GM12875 (cell line): Measurements from ENCODE around the gene EXOC6B.
"Not testable (repeated sequence)": the region's sequence is repeated elsewhere in the genome, so short reads cannot be mapped to it uniquely, and the experiment has no call there.

Experiments used
- H3K4me3 ChIP-seq: one replicate; pipeline ENCODE4 v1.5.1; 2011; ENCODE audit warnings: low read depth, low read length, control low read depth
- CTCF ChIP-seq: IDR thresholded peaks from 2 replicates; pipeline ENCODE4 v1.5.1; 2011; ENCODE audit warnings: low read depth, mild to moderate bottlenecking, control low read depth, inconsistent platforms, low read length, moderate library complexity, borderline replicate concordance; ENCODE audit not compliant: insufficient read depth

Gene EXOC6B

GRCh38 chr2:72513011-72513410, 312.8 kb downstream of the EXOC6B start:
- TF ChIP-seq CTCF: no peak
- no peak overlapping the region for H3K4me3 ChIP-seq

- H3K4me3 ChIP-seq: no peak overlapping the region
- no peak for TF ChIP-seq CTCF
These were observed 313.5 kb downstream of the EXOC6B start for GRCh38 chr2:72512376-72512775.

- H3K4me3 ChIP-seq: no peak overlapping the region
- TF ChIP-seq CTCF: no peak
These were observed 313.9 kb downstream of the EXOC6B start for GRCh38 chr2:72511906-72512305.

- TF ChIP-seq CTCF: no peak
These were observed 328.1 kb downstream of the EXOC6B start for GRCh38 chr2:72497763-72498162.

GRCh38 chr2:72496479-72496878, 329.4 kb downstream of the EXOC6B start:
- H3K4me3 ChIP-seq: no peak overlapping the region
- no peak for TF ChIP-seq CTCF

More at GRCh38 chr2:72497763-72498162, 328.1 kb downstream of the EXOC6B start:
- H3K4me3 ChIP-seq: no peak overlapping the region

GRCh38 chr2:72494392-72494791, 331.4 kb downstream of the EXOC6B start:
- no peak overlapping the region for H3K4me3 ChIP-seq

GRCh38 chr2:72484622-72485021, 341.2 kb downstream of the EXOC6B start:
- H3K4me3 ChIP-seq: not testable (repeated sequence)

More at GRCh38 chr2:72494392-72494791, 331.4 kb downstream of the EXOC6B start:
- TF ChIP-seq CTCF: no peak

GRCh38 chr2:72483346-72483745, 342.5 kb downstream of the EXOC6B start:
- TF ChIP-seq CTCF: no peak
- H3K4me3 ChIP-seq: no peak overlapping the region
